Ascending aorta (tissue), 2 donors: ENCODE results near the gene GGACT. TPM values are rescaled to one million over a fixed set of nuclear protein-coding genes. Genes with fewer than 3 reads are reported as not detected.

Source experiments
- DNase-seq, 2 donors: peaks; one replicate each; pipeline ENCODE4 v3.0.0-alpha.2; 2019; ENCODE audit warnings: low spot score in 2 of 2
- H3K27ac ChIP-seq, 2 donors: fragments of 200-600 bp; sonication (generic); one replicate each; pipeline ENCODE4 v1.5.1; 2016 to 2017; ENCODE audit warnings: mild to moderate bottlenecking in 1 of 2
- H3K27me3 ChIP-seq: fragments of 200-600 bp; sonication (generic); one replicate; pipeline ENCODE4 v1.5.1; 2017
- H3K36me3 ChIP-seq, 2 donors: fragments of 200-600 bp; sonication (generic); one replicate each; pipeline ENCODE4 v1.5.1; 2016
- H3K4me1 ChIP-seq, 2 donors: fragments of 200-600 bp; sonication (generic); one replicate each; pipeline ENCODE4 v1.5.1; 2016 to 2017; ENCODE audit warnings: mild to moderate bottlenecking in 1 of 2
- H3K4me3 ChIP-seq, 2 donors: fragments of 200-600 bp; sonication (generic); one replicate each; pipeline ENCODE4 v1.5.1; 2016 to 2017; ENCODE audit warnings: mild to moderate bottlenecking in 1 of 2
- H3K9me3 ChIP-seq, 2 donors: fragments of 200-600 bp; sonication (generic); one replicate each; pipeline ENCODE4 v1.5.1; 2016
- CTCF ChIP-seq, 3 experiments: fragments of 200-600 bp in 2 of 3; fragments of 450-650 bp in 1 of 3; sonication (generic) in 2 of 3; IDR thresholded peaks; one replicate each; pipeline ENCODE4 v1.5.1; 2016 to 2019; ENCODE audit warnings: antibody characterized with exemption in 3 of 3, mild to moderate bottlenecking in 1 of 3, moderate library complexity in 1 of 3
- intact Hi-C: fragments of 100-400 bp; cut with DNase I; formaldehyde crosslinking; loops from one replicate; pipeline ENCODE4 v1.15.1; 2023
- total RNA-seq: library from RNA; depleted of rRNA; stranded (reverse); fragments of >200 nt; gene quantifications from one replicate; pipeline ENCODE4 v1.1.0, GENCODE V29; 2016

GGACT gene
- total RNA-seq, 1 donor from 2014 or later, result 1.2 TPM

DNA sequence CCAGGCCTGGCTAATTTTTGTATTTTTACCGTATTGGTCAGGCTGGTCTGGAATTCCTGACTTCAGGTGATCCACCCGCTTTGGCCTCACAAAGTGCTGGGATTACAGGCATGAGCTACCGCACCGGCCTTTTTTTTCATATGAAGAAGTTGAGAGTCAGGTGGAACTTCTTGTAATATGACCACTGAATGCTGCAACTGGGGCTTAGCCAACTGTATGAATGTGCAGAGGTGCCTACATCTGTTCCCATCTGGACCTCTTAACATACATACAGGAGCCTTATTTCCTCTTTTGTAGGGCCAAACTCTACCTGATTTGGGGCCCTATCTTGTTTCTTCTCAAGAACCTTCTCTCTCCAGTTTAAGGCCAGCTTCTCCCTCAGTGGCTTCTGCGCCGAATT lies 11.9 kb upstream of the GGACT start:
- H3K9me3 ChIP-seq, result no peaks in the 10 kb centered on the region
- intact Hi-C loops, result no loop called here
- TF ChIP-seq CTCF (IDR thresholded peaks at IDR 0.05), result no peak
- no peak overlapping the region for H3K27ac ChIP-seq
- H3K36me3 ChIP-seq, result no peaks in the 10 kb centered on the region
- H3K4me1 ChIP-seq, result no peaks in the 10 kb centered on the region
- H3K4me3 ChIP-seq, result no peak overlapping the region
- no peak for DNase-seq
- H3K27me3 ChIP-seq, result no peaks in the 10 kb centered on the region

DNA sequence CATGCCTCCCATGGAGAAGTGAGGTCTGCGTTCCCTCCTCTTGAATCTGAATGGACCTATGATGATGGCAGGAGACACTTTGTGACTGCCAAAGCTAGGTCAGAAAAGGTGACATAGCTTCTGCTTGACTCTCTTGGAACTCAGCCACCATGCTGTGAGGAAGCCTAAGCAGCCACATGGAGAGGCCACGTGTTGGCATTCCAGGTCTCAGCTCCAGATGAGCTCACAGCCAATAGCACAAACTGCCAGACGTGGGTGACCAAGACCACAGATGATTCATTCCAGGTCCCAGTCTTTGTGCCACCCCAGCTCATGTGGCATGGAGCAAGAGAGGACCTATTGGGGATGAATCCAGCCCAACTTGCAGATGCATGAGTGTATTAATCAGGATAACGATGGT lies 8.7 kb upstream of the GGACT start:
- intact Hi-C loops, result no loop called here
- H3K27me3 ChIP-seq, result no peaks in the 10 kb centered on the region

DNA sequence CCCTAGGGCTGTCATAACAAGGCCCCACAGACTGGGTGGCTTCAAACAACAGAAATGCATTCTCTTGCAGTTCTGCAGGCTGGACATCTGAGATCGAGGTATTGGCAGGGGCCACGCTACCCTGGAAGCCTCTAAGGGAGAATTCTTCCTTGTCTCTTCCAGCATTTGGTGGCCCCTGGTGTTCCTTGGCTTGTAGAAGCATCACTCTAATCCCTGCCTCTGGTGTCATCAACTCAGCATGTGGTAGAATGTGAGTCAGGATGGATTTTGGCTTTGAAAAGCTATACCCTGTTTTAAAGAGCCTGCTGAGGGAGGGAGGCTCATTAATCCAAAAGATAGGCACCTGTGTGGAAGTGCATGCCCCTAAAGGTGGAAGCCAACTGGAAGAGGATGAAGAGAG lies 7.9 kb upstream of the GGACT start:
- Histone ChIP-seq H3K9me3 (no peaks in the 10 kb centered on the region), H3K27ac (no peak overlapping the region), H3K27me3 (no peaks in the 10 kb centered on the region), H3K4me3 (no peak overlapping the region), H3K4me1 (no peaks in the 10 kb centered on the region), H3K36me3 (no peaks in the 10 kb centered on the region)
- TF ChIP-seq CTCF (IDR thresholded peaks at IDR 0.05), result no peak
- no peak for DNase-seq
- intact Hi-C loops, result no loop called here

More for the DNA sequence above, 8.7 kb upstream of the GGACT start:
- Histone ChIP-seq H3K9me3 (no peaks in the 10 kb centered on the region), H3K36me3 (no peaks in the 10 kb centered on the region), H3K27ac (no peak overlapping the region), H3K4me3 (no peak overlapping the region), H3K4me1 (no peaks in the 10 kb centered on the region)
- TF ChIP-seq CTCF (IDR thresholded peaks at IDR 0.05), result no peak
- DNase-seq, result no peak

GRCh38 chr13:100594731-100595130 lies 6.1 kb upstream of the GGACT start:
- Histone ChIP-seq H3K4me1 (no peaks in the 10 kb centered on the region), H3K4me3 (no peak overlapping the region), H3K27me3 (no peaks in the 10 kb centered on the region), H3K27ac (no peak overlapping the region), H3K9me3 (no peaks in the 10 kb centered on the region), H3K36me3 (no peaks in the 10 kb centered on the region)
- DNase-seq, result no peak
- intact Hi-C loops, result no loop called here
- no peak for TF ChIP-seq CTCF (IDR thresholded peaks at IDR 0.05)

GRCh38 chr13:100594255-100594654 lies 5.7 kb upstream of the GGACT start:
- H3K36me3 ChIP-seq, result no peaks in the 10 kb centered on the region
- H3K4me3 ChIP-seq, result no peak overlapping the region
- intact Hi-C loops, result no loop called here
- no peaks in the 10 kb centered on the region for H3K4me1 ChIP-seq
- no peak for TF ChIP-seq CTCF (IDR thresholded peaks at IDR 0.05)
- H3K27ac ChIP-seq, result no peak overlapping the region
- H3K27me3 ChIP-seq, result no peaks in the 10 kb centered on the region
- no peaks in the 10 kb centered on the region for H3K9me3 ChIP-seq
- no peak for DNase-seq

DNA sequence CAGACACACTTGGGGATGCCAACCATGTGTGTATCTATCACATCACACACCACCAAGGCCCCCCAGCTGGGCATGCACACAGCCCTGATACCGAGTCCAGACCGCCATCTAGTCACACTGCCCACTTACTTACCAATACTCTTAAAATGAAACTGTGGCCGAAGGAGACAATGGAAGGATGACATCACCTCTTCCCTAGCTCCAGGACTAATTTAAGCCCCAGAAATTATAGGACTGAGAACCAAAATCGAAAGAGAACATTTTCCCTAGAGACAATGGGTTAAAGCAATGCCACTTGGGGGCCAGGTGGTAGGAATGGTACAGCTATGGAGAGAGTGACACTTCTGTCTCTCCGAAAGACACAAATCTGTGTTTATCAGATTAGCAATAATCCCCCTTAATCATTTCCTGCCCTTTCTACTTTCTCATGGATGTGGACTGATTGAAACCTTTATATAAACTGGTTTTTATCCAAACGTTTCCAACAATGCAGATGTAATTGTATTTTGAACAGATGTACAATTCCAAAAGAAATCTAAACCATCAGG lies 663 bp upstream of the GGACT start:
- Histone ChIP-seq H3K4me1 (peaks cover 0 to 9% of the 10 kb centered on the region in 2 donors), H3K27ac (no peak overlapping the region), H3K36me3 (no peaks in the 10 kb centered on the region), H3K9me3 (no peaks in the 10 kb centered on the region), H3K4me3 (peak overlapping the region; percentile 88 to 96), H3K27me3 (no peaks in the 10 kb centered on the region)
- intact Hi-C loops, result no loop called here
- no peak for TF ChIP-seq CTCF (IDR thresholded peaks at IDR 0.05)
- DNase-seq, result no peak
